Measurements from ENCODE around the gene TNFRSF13B.

GRCh38 chr17:16925461-16926060, 46.4 kb downstream of the TNFRSF13B start:
- TF ChIP-seq JUN (IDR thresholded peaks at IDR 0.05; ENCODE audit: borderline replicate concordance, insufficient read depth, insufficient read length, low read depth) (no peak), EZH2 (IDR thresholded peaks at IDR 0.05; ENCODE audit: borderline replicate concordance, low read depth, low read length, severe bottlenecking) (no peak), CTCF (IDR thresholded peaks at IDR 0.05; ENCODE audit: extremely low read depth in 1 of 2, insufficient read depth in 1 of 2, low read depth in 1 of 2, low read length in 2 of 2) (no peak), POLR2AphosphoS5 (IDR thresholded peaks at IDR 0.05; ENCODE audit: insufficient read depth, low read depth, low read length) (no peak), MAX (IDR thresholded peaks at IDR 0.05; ENCODE audit: insufficient read depth, insufficient read length) (no peak), MYC (IDR thresholded peaks at IDR 0.05; ENCODE audit: low read depth, low read length) (no peak), POLR2A (IDR thresholded peaks at IDR 0.05; ENCODE audit: low read depth, low read length) (no peak)
